OCI-LY7 (cell line): ENCODE measurements around the gene JCHAIN.

Source experiments
- CTCF ChIP-seq: fragments of 200-600 bp; sonication (generic); conservative IDR thresholded peaks from 2 replicates; pipeline ENCODE4 v1.5.1; 2014; ENCODE audit warnings: mild to moderate bottlenecking, antibody characterized with exemption, low read length, moderate library complexity, mixed read lengths
- EZH2phosphoT487 ChIP-seq: fragments of 200-600 bp; sonication (generic); IDR thresholded peaks from 2 replicates; pipeline ENCODE4 v1.6.1; 2018; ENCODE audit warnings: low read depth, borderline replicate concordance, mild to moderate bottlenecking, mixed run types, antibody characterized with exemption, low read length, moderate library complexity, mixed read lengths

GRCh38 chr4:70634482-70634881, 31.8 kb downstream of the JCHAIN start:
- no peak for TF ChIP-seq CTCF
- no peak for TF ChIP-seq EZH2phosphoT487
